Neural progenitor cell (in vitro differentiated cells): Measurements from ENCODE around the gene GPRASP2.

Experiments used
- CTCF ChIP-seq: fragments of 200-600 bp; sonication (generic); IDR thresholded peaks from 2 replicates; pipeline ENCODE4 v1.5.1; 2017; ENCODE audit warnings: antibody characterized with exemption, mild to moderate bottlenecking
- EZH2phosphoT487 ChIP-seq: fragments of 200-600 bp; sonication (generic); IDR thresholded peaks from 2 replicates; pipeline ENCODE4 v1.6.1; 2017; ENCODE audit warnings: antibody characterized with exemption

- no peak for TF ChIP-seq CTCF
- no peak for TF ChIP-seq EZH2phosphoT487
These were observed 8.3 kb downstream of the GPRASP2 start, which contains the start of gene GPRASP3 for GRCh38 chrX:102720237-102721168.
